Breast epithelium (tissue), 4 donors: ENCODE measurements around the gene IGFLR1. TPM values are rescaled to one million over a fixed set of nuclear protein-coding genes. Genes with fewer than 3 reads are reported as not detected.
"Not testable (repeated sequence)": the region's sequence is repeated elsewhere in the genome, so short reads cannot be mapped to it uniquely, and the experiment has no call there.

ENCODE experiments used
- DNase-seq, 2 donors: peaks; one replicate each; pipeline ENCODE4 v3.0.0-alpha.2; 2019; ENCODE audit warnings: low spot score in 2 of 2
- H3K27ac ChIP-seq, 2 donors: fragments of 200-600 bp; sonication (generic) in 1 of 2; one replicate each; pipeline ENCODE4 v1.5.1; 2016 to 2019; ENCODE audit warnings: mild to moderate bottlenecking in 1 of 2
- H3K27me3 ChIP-seq, 2 donors: fragments of 200-600 bp; sonication (generic) in 1 of 2; one replicate each; pipeline versions ENCODE4 v1.5.1 to v1.6.0; 2017 to 2019; ENCODE audit warnings: control low read depth in 1 of 2, mild to moderate bottlenecking in 1 of 2
- H3K36me3 ChIP-seq: fragments of 200-600 bp; one replicate; pipeline ENCODE4 v1.5.1; 2019
- H3K4me1 ChIP-seq, 2 donors: fragments of 200-600 bp; sonication (generic); one replicate each; pipeline ENCODE4 v1.5.1; 2016 to 2019; ENCODE audit warnings: control low read depth in 1 of 2
- H3K4me3 ChIP-seq, 3 donors: fragments of 200-600 bp; sonication (generic); 1 replicate in 2 of 3; 2 replicates in 1 of 3; pipeline ENCODE4 v1.5.1; 2016 to 2019; ENCODE audit warnings: mild to moderate bottlenecking in 3 of 3, moderate library complexity in 2 of 3
- H3K9me3 ChIP-seq, 2 donors: fragments of 200-600 bp; sonication (generic) in 1 of 2; one replicate each; pipeline ENCODE4 v1.5.1; 2016 to 2019; ENCODE audit warnings: control low read depth in 1 of 2
- POLR2A ChIP-seq: fragments of 450-650 bp; IDR thresholded peaks from one replicate; pipeline ENCODE4 v1.6.1; 2016; ENCODE audit warnings: antibody characterized with exemption, mild to moderate bottlenecking, moderate library complexity
- POLR2AphosphoS5 ChIP-seq, 3 donors: sonication (generic); formaldehyde crosslinking; IDR thresholded peaks; one replicate each; pipeline ENCODE4 v1.6.1; 2017; ENCODE audit warnings: antibody characterized with exemption in 3 of 3
- intact Hi-C: fragments of 100-400 bp; cut with DNase I; formaldehyde crosslinking; loops from one replicate; pipeline ENCODE4 v1.15.1; 2023; ENCODE audit warnings: low total_unique reads
- total RNA-seq, 3 donors: library from RNA; depleted of rRNA; stranded (reverse); fragments of >200 nt; gene quantifications; one replicate each; pipeline ENCODE4 v1.1.0, GENCODE V29; 2016
- TF ChIP-seq, protein P1 (sequence below), 3 donors: fragments of 450-650 bp; IDR thresholded peaks; one replicate each; pipeline ENCODE4 v1.5.1; 2016 to 2017; ENCODE audit warnings: antibody characterized with exemption in 3 of 3, mild to moderate bottlenecking in 3 of 3, moderate library complexity in 3 of 3

Gene IGFLR1
- total RNA-seq, 3 donors from 2014 or later = 8.8 to 16.1 (median 14.1) TPM

GRCh38 chr19:35775298-35776101 is 33.2 kb upstream of the IGFLR1 start, which contains the start of gene ARHGAP33:
ARHGAP33 (plus strand) TSS chr19:35775564; CDS start chr19:35775659, 95 bp downstream.
- H3K27ac ChIP-seq = peak within 1 kb of the TSS in 1 of 2 donors; percentile 36

GRCh38 chr19:35775046-35775297 is 32.7 kb upstream of the IGFLR1 start:
- H3K27me3 ChIP-seq = no peaks in the 10 kb centered on the region
- H3K4me1 ChIP-seq = peaks cover 0 to 4% of the 10 kb centered on the region in 2 donors
- H3K4me3 ChIP-seq = peak overlapping the region; percentile 72 to 82 (median 79)
- no peaks in the 10 kb centered on the region for H3K36me3 ChIP-seq
- TF ChIP-seq POLR2A (no peak), POLR2AphosphoS5 (IDR thresholded peaks at IDR 0.05) (no peak)
- TF ChIP-seq, protein P1, sequence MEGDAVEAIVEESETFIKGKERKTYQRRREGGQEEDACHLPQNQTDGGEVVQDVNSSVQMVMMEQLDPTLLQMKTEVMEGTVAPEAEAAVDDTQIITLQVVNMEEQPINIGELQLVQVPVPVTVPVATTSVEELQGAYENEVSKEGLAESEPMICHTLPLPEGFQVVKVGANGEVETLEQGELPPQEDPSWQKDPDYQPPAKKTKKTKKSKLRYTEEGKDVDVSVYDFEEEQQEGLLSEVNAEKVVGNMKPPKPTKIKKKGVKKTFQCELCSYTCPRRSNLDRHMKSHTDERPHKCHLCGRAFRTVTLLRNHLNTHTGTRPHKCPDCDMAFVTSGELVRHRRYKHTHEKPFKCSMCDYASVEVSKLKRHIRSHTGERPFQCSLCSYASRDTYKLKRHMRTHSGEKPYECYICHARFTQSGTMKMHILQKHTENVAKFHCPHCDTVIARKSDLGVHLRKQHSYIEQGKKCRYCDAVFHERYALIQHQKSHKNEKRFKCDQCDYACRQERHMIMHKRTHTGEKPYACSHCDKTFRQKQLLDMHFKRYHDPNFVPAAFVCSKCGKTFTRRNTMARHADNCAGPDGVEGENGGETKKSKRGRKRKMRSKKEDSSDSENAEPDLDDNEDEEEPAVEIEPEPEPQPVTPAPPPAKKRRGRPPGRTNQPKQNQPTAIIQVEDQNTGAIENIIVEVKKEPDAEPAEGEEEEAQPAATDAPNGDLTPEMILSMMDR (IDR thresholded peaks at IDR 0.05) = no peak
- no peak overlapping the region for H3K27ac ChIP-seq
- no peaks in the 10 kb centered on the region for H3K9me3 ChIP-seq
- intact Hi-C loops = no loop called here
- no peak for DNase-seq

More at GRCh38 chr19:35775298-35776101, 33.2 kb upstream of the IGFLR1 start, which contains the start of gene ARHGAP33:
- TF ChIP-seq POLR2A = no peak
- TF ChIP-seq POLR2AphosphoS5 (IDR thresholded peaks at IDR 0.05) = no peak
- TF ChIP-seq, protein P1 (IDR thresholded peaks at IDR 0.05) = no peak
- no peaks in the 10 kb centered on the region for H3K9me3 ChIP-seq
- DNase-seq = peak; percentile 98 to 99
- H3K4me1 ChIP-seq = peaks cover 0 to 4% of the 10 kb centered on the region in 2 donors
- intact Hi-C loops = no loop called here
- H3K27me3 ChIP-seq = no peaks in the 10 kb centered on the region
- H3K36me3 ChIP-seq = no peaks in the 10 kb centered on the region
- H3K4me3 ChIP-seq = peak within 1 kb of the TSS; percentile 72 to 82 (median 79)

DNA sequence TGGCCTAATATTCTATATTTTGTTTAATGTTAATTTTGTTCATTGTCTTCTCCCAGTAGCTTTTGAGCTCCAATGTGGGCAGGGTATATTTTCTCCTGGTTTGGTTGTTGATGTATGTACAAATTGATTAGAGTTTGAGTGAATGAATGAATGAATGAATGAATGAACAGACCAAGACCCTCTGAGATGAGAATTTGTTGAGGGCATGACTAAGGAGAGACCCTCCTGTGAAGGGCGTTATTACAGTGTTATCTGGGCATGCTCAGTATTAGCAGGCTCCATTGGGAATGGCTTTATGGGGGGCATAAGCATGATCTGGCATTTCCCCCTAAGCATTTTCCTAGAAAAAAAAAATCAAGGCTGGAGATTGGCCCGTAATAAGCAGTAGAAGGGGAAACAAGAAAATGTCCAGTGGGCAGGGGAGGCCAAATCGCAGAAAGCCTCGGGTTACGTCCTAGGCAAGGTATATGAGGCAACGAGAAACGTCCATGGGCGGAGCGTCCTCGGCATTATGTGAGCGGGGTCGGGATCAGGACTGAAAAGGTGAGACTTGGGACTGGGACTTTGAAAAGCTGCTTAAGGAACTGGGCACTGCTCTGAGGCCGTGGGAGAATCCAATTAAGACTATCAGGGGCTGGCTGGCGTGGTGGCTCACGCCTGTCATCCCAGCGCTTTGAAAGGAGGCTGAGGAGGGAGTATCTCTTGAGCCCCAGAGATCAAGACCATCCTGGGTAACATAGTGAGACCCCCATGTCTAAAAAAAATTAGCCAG is 32.2 kb upstream of the IGFLR1 start:
- TF ChIP-seq, protein P1 (IDR thresholded peaks at IDR 0.05) = no peak
- TF ChIP-seq POLR2A (no peak), POLR2AphosphoS5 (IDR thresholded peaks at IDR 0.05) (no peak)
- Histone ChIP-seq H3K27me3 (no peaks in the 10 kb centered on the region), H3K27ac (no peak overlapping the region), H3K36me3 (no peaks in the 10 kb centered on the region), H3K9me3 (no peaks in the 10 kb centered on the region), H3K4me1 (peaks cover 0 to 4% of the 10 kb centered on the region in 2 donors), H3K4me3 (peak overlapping the region; percentile 72 to 82 (median 79))
- DNase-seq = no peak
- intact Hi-C loops = no loop called here

- Histone ChIP-seq H3K27ac (no peak overlapping the region), H3K27me3 (no peaks in the 10 kb centered on the region), H3K9me3 (no peaks in the 10 kb centered on the region), H3K4me1 (peaks cover 0 to 4% of the 10 kb centered on the region in 2 donors), H3K36me3 (no peaks in the 10 kb centered on the region), H3K4me3 (no peak overlapping the region)
- DNase-seq = no peak
- intact Hi-C loops = no loop called here
- TF ChIP-seq POLR2AphosphoS5 (IDR thresholded peaks at IDR 0.05) = no peak
- TF ChIP-seq, protein P1 (IDR thresholded peaks at IDR 0.05) = no peak
- TF ChIP-seq POLR2A = no peak
These were observed 31.0 kb upstream of the IGFLR1 start for GRCh38 chr19:35773020-35773806.

DNA sequence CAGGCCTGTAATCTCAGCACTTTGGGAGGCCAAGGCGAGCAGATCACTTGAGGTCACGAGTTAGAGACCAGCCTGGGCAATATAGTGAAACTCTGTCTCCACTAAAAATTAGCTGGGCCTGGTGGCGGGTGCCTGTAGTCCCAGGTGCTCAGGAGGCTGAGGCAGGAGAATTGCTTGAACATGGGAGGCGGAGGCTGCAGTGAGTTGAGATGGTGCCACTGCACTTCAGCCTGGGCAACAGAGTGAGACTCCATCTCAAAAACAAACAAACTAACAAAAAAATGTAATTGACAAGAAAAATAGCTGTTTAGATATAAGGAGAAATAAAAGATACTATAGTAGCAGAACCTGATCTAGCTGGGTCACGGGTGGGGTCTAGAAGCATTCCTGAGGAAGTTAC is 30.1 kb upstream of the IGFLR1 start:
- H3K36me3 ChIP-seq, H3K27me3 ChIP-seq, H3K27ac ChIP-seq, H3K4me1 ChIP-seq, H3K9me3 ChIP-seq, intact Hi-C loops, DNase-seq, H3K4me3 ChIP-seq: not testable (repeated sequence)
